GM18907 (cell line): ENCODE data around the gene LATS2.

ENCODE experiments used
- ATAC-seq: cut with Tn5 transposase; IDR thresholded peaks from one replicate; pipeline ENCODE4 v1.9.1; 2021; ENCODE audit warnings: mild to moderate bottlenecking, moderate library complexity; ENCODE audit not compliant: unreplicated experiment

The LATS2 gene

DNA sequence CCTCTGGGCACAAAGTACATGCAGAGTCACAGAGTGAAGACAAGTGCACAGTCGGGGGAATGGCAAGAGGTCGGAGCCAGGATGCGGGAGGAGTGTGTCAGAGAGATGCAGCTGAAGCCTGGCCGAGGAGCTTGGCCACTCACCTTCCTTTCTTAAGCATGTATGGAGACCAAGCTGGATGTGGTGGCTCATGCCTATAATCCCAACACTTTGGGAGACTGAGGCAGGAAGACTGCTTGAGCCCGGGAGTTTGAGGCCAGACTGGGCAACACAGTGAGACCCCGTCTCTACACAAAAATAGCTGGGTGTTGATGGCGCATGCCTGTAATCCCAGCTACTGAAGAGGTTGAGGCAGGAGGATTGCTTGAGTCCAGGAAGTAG is 67.0 kb downstream of the LATS2 start:
- no peak for ATAC-seq

DNA sequence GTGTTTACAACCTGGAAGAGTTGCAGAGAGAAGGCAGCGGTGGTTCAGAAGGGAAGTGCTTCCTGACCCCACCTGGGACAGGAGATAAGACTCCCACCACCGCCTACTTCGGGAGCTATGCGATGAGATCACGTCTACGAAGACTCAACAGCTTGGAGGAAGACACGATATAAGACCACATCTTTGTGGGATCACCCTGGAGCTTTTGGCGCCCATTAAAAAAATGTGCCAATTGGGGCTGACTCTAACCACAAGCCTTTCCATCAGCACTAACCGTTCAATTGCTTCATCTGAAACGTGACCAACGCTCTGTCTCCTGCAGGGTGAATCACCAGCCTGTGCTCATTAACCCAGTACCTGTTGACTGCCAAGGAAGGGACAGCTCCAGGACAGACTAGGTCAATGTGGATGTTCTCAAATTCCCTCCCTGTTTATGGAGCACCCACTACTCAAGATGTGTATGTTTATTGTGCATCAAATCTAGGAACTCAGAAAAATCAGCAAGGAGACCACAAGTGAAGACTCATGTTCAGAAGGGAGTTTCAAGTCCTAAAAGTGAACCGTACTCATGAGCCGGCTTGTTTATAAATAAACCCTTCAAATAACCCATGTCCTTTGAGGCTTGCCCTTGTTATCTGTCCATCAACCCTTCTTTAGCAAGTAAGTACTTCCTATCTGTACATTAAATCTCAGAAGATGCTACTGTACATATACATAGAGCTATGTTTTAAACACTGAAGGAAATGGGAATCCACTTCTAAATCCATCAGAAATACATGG is 67.5 kb downstream of the LATS2 start:
- ATAC-seq = no peak

DNA sequence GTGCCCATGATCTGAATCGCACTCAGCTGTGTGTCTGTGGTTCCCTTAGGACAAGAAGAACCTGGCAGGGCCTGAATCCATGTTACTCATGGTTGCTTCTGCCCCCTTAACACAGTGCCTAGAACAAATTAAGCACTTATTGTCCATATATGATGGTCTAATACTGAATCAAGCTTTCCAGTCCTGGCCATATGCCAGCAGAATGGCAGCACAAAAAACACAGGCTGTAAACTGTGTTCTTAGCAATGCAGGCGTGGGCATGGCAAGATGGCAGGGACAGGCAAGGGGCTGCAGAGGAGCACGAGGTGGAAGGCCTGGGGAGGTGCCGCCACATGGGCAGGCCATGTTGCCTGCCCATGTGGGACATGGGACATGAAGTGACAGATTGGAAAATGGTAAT is 68.2 kb downstream of the LATS2 start:
- ATAC-seq = no peak

DNA sequence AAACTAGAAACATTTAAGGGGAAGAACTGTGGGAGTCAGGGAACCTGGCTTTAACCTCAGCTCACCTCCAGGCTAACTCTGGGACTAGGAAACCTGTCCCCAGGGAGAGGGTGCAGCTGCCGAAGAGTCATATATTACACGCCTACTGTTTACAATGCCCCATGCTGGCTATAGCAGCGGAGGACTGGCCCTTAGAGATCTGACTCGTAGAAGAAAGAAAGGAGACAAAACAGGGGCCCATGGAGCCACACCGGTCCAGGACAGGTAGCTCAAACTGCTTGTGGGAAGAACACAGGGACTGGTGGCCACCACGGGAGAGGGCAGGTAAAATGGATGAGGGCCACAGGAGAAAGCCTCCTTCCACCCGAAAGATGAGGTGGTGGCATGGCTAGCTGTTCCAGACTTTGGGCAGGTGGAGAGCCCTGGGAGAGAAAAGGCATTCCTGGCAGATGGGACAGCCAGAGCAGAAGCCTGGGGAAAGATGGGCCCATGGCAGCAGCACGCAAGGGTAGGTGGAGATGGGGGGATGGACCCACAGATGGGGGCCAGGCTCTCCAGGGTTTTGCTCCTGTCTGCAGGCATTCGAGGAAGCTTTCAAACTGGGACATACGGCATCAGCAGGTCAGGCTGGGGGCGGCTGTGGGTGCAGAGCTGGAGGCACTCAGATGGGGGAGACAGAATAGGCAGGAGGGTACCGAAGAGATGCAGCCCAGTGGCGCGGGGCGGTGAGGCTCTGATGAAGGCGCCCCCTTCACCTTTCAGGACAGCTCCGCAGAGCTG is 69.5 kb downstream of the LATS2 start:
- no peak for ATAC-seq

DNA sequence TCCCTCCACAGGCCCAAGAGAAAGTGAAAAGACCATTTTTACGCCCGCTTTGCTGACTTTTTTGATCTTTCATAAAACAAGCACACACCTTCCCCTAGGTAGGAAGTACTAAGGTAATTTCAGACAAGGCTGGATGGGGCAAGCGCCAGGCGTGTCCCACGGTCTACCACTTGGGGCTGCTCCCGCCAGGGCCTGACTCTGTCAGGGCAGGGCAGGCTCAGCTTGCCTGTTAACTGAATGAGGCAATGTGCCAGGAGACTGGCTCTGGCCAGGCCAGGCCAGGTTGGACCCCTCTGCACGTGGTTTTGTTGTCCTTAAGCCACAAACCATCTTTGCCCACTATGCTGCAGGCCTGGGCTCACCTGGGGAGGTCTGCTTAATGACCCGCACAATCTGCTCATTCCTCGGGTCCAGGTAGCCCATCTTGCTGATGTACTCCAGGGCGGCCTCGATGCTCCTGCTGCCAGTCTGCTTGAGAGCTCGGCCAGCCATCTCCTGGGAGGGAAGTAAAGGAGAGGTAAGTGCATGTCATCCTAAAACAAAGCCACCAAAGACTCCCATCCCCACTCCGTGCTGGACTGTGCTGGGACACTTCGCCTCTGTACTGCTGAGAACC is 70.4 kb downstream of the LATS2 start:
- ATAC-seq = no peak

DNA sequence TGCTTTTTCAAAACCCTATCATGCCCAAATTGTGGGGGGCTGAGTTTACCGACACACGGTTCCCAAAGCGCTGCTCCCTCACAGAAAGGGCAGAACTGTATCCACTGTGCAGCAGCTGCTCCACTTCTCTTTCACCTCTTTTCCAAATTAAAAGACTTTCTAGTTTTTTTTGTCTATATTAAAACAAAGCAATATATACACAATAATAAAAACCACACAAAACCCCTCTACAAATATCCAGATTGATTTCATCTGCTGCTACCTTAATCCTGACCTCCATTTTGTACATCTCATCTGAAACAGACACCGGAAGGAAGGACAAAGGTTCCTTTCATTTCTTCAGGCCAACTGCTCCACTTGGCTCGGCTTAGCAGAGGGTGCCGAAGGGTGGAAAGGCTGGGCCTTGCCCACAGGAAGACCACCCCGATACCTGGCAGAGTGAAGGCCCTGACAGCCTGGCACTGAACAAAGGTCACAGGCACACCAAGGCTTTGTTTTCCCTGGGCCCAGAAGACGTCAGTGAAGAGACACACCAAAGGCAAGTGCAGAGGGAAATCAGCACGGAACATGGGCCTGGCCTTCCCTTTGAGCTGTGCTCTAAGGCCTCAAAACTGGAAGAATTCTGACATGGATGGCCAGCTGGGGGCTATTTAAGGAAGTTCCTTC is 71.6 kb downstream of the LATS2 start:
- no peak for ATAC-seq

DNA sequence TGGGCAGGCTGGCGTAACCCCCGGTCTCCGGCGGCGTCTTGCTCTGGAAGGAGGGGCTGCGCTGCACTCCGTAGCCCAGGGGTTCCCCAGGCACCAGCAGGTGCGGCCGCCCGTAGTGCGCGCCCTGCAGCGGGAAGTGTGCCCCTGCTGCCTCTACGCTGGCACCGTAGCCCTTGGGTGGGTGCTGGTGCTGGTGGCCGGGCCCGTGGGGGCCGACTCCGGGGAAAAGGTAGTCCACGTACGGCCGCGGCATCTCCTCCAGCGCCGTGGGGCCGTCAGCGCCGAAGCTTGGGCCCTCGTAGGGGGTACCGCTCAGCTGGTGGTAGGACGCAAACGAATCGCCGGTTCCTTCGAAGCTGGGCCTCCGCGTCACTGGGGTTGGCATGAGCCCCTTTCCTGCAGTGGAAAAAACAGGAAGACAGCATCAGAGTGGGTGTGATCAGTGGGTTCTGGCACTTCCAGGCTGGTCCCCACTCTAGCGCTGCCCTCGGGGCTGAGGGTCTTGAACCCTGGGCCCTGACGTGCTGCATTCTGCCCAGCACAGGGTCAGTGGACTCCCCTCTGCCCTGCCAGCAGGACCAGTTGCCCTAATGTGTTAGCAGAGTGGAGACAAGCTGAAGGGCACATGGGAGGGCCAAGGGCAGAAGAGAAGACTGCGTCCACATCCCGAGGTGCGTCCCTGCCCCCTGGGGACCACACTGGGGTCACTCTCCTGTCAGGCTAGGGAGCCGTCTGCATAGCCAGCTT is 72.3 kb downstream of the LATS2 start:
- no peak for ATAC-seq

DNA sequence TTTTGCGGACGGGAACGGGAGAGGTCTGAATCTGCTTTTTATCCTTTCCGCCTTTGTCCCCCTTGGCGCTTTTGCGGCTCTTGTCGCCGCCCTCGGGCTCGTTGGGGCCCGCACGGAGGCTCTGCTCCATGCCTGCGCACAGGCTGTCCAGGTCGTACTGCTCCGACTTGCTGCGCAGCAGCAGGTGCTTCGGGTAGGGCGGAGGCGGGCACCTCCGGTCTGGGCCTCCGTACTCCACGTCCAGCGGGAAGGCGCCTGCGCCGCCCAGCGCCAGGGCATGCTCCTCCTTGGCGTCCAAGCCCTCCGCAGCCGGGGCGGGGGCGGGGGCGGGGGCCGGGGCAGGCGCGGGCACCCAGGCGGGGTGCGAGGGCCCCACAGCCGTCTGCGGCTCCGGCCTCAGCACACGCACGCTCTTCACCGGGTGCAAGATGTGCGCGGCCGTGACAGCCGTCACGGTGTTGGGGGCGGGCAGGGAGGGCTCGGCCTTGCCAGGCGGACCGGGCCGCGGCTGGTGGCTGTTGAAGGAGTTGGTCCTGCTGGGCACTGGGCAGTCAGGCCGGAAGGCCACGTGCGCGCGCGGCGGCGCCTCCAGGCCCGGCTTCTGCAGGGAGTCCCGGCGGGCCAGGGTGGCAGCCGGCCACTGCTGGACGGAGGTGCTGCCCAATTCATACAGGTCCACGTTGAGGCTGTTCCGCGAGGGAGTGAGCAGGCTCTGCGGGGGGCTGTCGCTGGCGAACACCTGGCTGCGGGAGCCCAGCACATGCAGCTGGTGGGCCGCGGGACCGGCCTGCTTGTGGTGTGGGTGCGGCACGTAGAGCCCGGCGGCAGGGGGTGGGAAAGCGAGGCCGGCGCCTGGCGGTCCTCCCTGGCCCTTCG is 73.1 kb downstream of the LATS2 start:
- no peak for ATAC-seq

DNA sequence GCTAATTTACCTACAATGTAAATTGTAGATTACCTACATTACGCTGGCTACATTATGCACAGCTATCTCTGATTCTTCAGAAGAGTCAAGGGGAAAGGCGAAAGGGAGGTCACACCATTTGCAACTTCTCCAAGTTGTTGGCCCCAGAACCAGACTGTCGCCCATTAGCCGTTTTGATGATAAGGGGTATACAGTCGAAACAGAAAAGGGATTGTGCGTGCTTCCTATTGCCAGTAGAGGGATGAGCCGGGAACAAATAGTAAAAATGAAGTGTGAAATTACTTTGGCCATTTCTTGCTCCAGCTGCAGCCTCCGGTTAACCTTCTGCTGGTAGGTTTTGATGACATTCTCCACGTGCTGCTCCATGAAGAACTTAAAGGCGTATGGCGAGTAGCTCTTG is 73.8 kb downstream of the LATS2 start:
- no peak for ATAC-seq

DNA sequence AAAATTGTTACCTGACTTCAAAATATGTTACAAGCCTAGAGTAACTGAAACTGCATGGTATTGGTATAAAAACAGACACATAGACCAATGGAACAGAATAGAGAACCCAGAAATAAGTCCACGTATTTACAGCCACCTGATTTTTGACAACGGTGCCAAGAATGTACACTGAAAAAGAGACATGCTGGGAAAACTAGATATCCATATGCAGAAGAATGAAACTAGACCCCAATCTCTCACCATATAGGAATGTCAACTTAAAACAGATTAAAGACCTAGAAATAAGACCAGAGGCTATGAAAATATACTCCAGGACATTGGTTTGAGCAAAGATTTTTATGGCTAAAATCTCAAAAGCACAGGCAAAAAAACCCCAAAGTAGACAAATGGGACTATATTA is 76.5 kb downstream of the LATS2 start:
- ATAC-seq = no peak

DNA sequence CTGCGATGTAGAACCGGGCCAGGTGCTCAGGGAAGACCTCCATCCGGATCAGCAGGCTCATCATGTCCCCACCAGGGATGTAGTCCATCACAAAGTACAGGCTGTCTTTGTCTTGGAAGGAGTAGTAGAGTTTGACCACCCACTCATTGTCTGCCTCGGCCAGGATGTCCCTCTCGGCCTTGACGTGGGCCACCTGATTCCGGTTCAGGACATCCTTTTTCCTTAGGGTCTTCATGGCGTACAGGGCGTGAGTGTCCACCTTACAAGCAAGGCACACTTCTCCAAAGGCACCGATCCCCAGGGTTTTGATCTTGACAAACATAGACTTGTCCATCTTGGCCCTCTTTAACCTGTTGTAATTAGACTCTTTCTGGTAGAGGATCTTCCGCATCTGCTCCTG is 78.0 kb downstream of the LATS2 start:
- no peak for ATAC-seq

DNA sequence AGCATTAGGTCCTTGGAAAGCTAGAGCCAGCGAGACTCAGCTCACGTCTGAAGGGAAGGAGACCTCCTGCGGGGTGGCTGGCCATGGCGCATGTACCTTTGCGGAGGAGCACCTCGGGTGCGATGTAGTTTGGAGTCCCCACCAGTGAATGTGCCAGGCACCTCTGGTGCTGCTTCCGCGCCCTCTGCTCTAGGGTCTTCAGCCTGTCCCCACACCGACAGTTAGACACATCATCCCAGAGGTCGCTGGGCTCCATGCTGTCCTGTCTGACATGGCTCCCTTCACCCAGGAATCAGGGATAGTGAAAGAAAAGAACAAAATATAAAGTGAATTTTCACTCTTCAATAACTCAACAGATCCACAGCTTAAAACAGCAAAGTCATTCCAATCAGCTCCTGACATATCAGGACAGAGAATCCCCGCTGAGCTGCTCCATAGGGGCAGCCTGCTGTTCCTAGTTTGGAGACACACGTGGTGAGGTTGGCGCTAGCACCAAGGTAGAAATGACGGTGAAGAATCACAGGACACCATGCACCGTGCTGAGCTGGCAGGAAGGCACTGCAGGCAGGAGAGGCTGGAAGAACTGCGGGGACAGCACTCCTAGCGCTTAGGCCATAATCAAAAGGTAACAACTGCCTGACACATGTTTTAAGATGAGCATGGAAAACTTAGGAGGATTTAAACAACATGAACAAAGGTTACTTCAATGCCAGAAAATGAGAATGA is 79.9 kb downstream of the LATS2 start:
- ATAC-seq = no peak

DNA sequence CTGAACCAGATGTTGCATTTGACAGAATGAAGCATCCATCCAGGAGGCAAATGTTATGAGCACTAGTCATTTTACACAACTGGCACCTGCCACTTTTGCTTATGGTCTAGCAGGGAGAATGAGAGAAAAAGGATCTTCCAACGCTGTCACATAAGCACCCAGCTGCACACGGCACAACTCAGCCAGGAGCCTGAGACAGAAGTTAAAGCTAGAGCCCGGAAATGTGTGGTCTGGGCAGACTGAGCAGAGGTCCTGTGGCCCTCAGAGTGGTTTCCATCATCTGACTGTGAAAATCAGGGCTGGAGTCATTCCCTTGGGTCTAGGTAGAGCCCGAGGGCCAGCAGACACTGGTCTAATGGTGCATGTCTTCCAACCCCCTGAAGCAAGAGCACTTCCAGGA is 80.5 kb downstream of the LATS2 start:
- no peak for ATAC-seq

DNA sequence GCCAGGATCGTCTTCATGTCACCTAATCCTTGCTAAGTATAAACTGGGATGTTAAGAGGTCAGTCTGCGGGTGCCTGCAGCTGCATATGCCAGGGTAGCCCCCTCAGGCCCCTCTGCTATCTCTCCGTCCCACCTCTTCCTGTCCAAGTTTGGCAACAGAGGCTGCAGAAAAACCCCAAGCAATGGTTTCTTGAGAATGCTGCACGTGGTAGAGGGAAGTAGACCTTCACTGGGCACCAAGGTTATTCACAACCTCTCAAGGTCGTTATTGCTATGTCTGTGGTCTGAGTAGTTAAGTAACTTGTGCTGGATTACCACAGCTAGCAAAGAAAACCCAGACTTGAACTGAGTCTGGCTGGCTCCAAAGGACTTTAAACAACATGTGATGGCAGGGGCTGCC is 81.0 kb downstream of the LATS2 start:
- ATAC-seq = no peak

DNA sequence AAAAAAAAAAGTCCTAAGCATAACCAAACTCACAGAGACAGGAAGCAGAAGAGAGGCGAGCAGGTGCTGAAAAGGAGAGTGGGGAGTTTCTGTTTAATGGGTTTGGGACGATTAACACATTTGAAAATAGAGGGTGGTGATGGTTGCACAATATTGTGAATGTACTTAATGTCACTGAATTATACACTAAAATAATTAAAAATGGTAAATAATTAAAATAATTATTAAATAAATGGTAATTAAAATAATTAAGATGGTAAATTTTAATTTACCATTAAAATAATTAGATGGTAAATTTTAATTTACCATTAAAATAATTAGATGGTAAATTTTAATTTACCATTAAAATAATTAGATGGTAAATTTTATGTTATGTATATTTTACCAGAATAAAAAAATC is 84.0 kb downstream of the LATS2 start:
- ATAC-seq = no peak

DNA sequence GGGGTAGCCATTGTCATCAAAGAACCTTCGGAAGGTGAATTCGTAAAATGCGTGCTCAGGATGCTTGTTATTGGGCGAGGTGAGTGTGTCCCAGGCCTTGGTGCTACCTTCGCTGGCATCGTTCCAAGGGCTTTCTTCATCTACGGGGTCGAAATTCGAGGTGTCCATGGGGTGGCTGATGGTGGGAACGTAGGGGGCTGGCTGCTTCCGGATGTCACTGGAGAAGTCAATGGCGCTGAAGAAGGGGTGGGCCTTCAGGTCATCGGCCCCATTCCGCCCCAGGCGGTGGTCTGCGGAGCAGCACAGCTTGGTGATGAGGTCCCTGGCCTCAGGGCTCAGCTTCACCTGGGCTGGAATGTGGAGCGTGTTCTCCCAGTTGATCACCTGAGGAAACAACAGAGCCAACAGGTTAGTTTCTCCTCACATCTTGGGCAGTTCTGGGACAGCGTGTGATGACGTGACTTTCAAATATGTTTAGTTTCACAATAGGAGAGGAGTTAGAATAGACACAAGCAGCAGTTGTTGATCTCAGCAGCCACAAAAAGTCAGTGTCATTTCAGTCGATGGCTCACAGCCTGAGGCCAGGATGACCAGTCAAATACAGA is 86.3 kb downstream of the LATS2 start:
- no peak for ATAC-seq

DNA sequence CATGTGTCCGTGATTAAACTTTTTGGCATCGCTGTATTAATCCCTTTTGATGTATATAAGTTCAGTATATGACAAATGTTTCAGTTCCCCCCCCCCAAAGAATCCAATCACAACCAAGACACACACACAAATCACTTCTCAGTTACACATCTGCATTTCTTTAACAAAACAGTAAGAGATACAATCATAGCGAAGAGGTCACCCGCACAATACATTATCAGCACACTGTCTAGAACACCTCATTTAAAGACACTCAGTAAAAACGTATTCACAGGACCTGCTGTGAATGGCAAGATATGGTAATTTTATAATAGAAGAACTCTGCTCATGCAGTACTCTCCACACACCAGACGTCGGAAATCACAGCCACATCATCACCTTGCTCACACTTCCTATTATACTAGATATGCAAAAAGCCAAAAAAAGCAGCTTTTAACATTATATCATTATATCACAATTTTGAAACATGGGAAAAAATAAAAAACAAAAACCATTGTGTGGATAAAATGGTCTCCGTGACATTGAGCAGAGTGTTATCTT is 87.4 kb downstream of the LATS2 start:
- no peak for ATAC-seq

DNA sequence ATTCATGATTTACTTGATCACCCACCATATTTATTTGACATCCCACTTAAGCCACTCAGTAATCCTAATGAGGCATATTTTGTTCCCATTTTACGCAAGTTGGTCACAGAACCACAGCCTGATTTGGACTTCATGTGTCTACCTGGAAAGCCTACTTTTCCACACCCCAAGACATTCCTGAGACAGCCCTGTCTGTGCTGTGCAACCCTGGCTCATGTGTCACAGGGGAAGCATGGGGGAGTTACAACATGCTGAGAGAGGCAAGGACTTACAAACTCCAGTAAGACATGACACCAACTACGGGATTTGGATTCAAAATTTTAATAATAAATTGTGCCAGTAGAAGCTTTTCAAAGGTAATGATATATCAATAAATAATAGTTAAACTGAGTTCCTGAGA is 88.7 kb downstream of the LATS2 start:
- no peak for ATAC-seq

DNA sequence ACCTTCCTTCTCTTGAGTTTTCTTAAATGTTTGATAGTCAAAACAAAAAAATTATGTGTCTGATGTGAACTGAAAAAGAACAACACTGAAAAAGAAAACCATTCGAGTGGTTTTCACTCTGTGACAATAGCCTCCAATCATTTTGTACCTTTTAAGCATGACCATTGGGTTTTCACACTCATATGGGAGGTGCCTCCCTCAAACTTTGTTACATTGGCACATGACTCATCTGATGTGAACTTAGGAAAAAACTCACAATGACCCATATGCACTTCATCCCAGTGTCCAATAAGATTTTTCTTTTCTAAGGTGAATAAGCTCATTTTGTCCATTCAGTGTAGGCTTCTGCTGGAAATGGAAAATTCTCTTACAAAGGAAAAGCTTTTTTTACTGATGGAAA is 92.2 kb downstream of the LATS2 start:
- no peak for ATAC-seq
